GM18519 (cell line): Measurements from ENCODE around the gene ENPP4.
"Not testable (repeated sequence)": the region's sequence is repeated elsewhere in the genome, so short reads cannot be mapped to it uniquely, and the experiment has no call there.

Experiments used
- ATAC-seq: cut with Tn5 transposase; IDR thresholded peaks from one replicate; pipeline ENCODE4 v1.9.1; 2021; ENCODE audit warnings: mild to moderate bottlenecking, moderate library complexity; ENCODE audit not compliant: unreplicated experiment, low FRiP score

Gene ENPP4

DNA sequence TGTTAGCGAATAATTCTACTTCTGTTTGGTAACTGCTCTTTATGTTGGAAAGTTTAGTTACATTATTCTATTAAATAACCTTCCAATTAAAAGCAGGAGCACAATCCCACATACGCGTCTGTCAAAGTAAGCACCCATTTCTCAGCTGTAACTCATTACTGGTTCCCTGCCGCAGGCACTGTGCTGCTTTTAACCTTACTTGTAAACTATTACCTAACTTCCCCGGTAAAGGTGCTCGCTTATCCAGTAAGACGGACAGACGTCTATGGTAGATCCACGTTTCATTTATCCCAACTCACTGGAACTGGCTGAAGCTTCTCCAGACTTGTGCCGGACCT, 529 bp upstream of the ENPP4 start:
- ATAC-seq: no peak

DNA sequence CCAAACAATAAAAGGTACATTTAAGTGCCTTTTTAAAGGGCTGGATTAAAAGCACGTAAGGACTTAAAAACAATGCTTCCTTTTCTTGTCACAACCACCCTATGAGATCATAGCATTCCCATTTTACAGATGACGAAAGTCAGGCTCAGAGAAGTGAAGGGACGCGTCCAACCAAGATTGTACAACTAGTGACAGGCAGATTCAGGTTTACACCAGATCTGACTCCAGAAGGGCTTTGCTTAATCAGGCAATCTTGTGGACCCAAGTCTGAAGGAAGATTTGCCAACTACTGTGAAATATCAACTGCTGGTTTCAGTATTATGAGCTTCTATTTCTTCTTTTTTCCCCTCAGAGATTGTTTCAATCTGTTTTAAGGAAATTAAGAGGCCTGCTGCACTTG, 877 bp downstream of the ENPP4 start:
- no peak for ATAC-seq

DNA sequence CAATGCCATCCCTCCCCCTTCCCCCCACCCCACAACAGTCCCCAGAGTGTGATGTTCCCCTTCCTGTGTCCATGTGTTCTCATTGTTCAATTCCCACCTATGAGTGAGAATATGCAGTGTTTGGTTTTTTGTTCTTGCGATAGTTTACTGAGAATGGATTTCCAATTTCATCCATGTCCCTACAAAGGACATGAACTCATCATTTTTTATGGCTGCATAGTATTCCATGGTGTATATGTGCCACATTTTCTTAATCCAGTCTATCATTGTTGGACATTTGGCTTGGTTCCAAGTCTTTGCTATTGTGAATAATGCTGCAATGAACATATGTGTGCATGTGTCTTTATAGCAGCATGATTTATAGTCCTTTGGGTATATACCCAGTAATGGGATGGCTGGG, 1.5 kb downstream of the ENPP4 start:
- not testable (repeated sequence) for ATAC-seq

DNA sequence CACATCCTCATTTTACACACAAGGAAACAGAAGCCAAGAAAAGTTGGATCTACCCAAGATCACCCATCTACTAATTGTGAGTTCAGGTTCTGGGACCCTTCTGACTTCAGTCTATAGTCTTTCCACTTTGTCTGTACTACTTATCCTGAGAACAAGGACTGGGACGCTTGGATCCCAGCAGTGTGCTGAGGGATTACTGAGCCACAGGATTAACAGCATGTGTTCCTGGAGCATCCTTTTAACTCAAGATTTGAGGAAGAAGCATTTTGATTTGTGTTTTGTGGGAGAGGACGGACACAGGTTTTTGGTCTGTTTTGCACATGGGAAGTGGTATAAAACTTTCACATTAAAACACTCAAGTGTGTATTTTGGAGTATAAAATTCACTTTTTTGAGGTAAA, 4.4 kb downstream of the ENPP4 start:
- no peak for ATAC-seq

DNA sequence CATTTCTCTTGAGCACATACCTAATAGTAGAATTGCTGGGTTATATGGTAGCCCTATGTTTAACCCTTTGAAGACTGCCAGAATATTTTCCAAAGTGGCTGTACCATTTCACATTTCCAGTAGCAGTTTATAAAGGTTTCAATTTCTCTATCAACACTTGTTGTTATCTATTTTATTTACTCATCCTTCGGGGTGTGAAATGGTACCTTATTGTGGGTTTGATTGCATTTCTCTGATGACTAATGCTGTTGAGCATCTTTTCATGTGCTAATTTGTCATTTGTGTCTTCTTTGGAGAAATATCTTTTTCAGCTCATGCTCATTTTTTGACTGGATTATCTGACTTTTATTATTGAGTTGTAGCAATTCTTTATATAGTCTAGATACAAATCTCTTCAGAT, 5.4 kb downstream of the ENPP4 start:
- ATAC-seq: no peak

DNA sequence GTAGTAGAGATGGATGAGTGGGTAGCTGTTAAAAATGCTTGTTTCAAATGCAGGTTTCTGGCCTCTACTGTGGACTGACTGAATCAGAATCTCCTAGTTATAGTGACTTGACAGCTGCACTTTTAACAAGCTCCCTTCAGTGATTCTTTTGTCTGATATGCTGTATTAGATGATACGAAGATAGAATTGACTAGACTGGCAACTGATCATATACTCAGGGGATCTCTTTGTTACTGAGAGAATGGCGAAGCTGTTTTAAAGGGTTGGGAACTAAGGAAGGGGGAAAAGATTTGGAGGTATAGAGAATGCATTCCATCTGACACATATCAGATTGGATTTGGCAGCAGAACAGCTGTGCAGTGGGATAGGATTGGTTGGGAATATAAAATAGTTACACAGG, 7.0 kb downstream of the ENPP4 start:
- no peak for ATAC-seq

DNA sequence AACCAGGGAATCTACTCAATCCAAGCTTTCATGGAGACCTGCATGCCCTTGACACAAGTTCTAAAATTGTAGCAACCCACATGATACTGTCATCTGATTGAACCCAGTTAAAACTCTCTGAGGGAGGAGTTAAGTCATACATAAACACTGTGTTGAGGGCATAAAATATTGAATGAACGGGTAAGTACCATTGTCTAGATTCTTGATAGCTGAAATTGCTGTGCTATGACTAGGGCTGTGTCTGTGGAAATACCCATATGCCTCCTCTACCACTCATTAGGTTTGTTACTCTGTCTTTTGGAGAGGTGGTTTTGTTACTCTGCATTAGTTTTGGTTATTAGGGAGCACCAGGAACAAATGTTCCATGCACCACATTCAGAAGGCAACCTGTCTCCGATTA, 7.6 kb downstream of the ENPP4 start:
- peak; percentile 46 for ATAC-seq

DNA sequence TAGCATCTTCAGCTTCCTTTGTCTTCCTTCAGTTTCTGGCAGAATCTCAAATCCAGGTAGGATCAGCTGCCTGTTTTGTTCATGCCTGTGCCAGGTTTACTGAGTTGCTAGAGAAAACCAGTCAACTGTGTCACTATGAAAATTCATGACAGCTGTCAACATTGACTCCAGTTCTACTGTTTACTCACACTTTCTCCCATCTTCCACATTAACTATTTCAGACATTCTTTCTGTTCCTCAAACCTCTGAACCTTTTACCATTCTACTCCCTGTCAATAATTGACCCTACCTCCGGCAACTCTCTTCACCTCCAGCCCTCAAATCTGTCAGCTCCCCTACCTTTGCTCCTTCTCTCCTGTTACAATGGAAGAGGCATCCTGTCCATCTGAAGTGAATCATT, 8.5 kb downstream of the ENPP4 start:
- ATAC-seq: no peak

DNA sequence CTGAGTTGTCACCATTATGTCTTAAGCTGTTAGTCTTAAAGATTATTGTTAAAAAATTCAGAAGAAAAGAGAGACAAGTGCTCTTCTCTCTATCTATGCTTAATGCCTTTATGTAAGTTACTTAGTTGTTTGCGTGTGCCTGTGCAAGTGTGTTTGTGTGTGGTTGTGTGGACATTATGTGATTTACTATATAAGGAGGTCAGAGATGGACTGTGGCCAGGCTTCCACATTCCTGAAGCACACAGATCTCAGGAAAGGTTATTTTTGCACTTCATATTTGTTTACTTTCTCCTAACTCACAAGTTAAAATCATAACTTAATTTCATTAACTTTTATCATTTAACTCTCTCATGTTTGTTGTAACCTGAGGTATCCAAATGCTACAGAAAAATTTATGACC, 14.5 kb downstream of the ENPP4 start:
- no peak for ATAC-seq

DNA sequence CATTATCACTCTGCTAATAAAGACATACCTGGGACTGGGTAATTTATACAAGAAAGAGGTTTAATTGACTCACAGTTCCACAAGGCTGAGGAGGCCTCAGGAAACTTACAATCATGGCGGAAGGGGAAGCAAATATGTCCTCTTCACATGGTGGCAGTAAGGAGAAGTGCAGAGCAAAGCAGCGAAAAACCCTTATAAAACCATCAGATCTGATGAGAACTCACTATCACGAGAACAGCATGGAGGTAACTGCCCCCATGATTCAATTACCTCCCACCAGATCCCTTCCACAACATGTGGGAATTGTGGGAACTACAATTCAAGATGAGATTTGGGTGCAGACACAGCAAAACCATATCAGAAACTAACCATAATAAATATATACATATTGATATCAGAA, 19.3 kb downstream of the ENPP4 start:
- ATAC-seq: not testable (repeated sequence)

DNA sequence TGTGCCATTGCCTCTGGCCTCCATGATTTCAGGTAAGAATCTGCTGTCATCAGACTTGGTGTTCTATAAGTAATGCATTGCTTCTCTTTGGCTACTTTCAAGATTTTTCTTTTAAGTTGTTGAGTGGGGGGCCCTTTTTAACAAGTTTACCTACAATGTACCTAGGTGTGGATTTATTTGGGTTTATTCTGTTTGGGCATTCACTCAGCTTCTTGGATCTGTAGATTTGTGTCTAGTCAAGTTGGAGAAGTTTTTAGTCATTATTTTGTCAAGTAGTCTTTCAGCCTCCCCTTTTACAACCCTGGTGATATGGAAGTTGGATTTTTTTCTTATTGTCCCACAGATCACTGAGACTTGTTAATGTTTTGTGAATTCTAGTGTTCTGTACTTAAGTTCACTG, 26.9 kb downstream of the ENPP4 start:
- no peak for ATAC-seq

DNA sequence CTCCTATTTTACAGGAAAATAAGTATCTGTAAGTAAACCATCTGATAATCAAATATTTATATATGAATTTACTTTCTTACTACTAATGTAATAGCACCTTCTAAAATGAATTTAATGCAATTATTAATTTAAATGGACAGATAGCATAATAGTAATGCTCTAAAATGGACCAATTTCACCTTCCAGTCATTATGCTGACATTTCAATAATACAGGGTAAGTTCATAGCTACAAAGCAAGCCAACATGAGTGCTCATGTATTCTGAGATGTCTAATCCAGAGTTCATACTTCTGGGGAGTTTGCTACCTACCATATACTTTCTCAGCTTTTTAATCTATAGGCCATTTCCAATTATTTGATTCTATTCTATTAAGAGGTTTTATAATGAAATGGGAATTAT, 29.4 kb downstream of the ENPP4 start:
- ATAC-seq: no peak

DNA sequence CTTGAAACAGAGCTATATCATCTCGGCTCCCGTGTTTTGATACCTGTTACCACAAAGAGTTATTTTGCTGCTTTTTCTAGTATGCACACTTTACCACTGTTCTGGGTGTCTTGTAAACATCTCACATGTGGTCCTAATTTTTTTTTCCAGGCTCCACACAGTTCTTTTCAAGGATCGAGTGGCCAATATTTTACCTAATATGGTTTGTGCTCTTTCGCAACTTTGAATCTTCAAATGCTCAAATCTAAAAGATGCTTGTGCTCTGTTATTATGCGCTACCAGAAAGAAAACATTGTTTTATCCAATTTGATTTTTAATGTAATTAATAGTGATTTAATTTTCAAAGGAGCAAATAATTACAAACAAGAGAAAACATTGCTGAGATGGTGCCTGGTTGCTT, 30.3 kb downstream of the ENPP4 start:
- ATAC-seq: no peak

DNA sequence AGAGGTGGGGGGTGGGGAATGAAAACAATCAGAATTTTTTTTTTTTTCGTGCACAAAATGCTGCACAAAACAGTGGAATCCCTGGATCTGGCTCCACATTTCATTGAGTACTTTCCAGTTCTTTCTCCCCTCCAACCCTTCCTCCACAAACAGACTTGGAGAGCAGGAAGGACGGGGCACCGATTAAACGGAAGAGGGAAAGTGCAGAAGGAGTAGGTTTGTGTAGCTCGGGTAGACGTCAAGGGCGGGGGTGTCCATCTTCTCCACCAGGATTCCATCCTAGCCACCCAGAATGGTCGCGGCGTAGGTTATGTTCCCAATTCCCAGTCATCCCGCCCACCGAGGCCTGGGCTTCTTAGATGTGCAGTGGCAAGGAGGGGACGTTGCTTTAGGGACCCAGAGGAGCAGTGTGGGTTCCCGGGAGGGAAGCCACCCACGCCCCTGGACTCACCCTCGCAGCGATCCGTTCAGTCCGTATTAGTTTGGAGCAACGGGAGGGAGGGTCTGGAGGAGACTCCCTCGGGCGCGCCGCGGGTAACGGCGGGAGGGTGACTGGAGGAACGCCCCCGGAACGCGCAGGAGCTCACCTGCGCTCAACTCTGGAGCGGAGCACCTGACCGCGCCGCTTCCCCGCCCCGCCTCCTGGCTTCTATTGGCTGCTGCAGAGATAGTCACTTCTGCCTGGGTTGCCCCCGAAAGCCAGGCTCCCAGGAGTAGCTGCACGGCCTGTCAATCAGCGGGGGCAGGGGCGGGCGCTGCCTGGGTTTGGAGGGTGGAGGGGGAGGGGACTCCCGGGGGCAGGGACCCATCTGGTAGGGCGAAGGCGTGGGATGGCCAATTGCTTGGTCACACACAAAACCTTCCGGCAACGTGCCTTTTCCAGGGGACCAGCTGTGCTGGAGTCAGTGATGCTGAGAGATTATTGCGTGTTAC, 40.8 kb downstream of the ENPP4 start, which contains the start of gene ENPP5:
Gene ENPP5 (minus strand): TSS at position 624 of the 933 bp plus-strand sequence. CDS start 2,718 bp downstream, outside the sequence.
- peak; percentile 88 for ATAC-seq

DNA sequence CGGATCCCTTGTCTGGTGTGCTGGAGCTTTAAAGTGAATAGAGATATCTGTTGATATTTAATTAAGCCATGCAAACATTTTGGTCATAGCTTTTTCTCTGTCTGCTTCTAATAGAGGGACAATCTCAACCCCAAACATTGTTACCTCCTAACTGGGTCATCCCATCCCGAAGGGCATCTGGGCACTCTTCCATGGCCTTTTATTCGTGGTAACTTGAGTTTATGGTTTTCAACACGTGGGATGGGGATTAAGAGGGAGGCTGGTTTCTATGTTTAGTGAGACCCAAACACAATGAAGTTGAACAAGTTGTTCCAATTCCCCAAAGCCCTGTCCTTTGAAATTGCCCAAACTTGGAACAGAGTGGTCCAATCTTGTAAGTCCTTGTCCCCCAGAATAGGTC, 42.4 kb downstream of the ENPP4 start:
- ATAC-seq: no peak

DNA sequence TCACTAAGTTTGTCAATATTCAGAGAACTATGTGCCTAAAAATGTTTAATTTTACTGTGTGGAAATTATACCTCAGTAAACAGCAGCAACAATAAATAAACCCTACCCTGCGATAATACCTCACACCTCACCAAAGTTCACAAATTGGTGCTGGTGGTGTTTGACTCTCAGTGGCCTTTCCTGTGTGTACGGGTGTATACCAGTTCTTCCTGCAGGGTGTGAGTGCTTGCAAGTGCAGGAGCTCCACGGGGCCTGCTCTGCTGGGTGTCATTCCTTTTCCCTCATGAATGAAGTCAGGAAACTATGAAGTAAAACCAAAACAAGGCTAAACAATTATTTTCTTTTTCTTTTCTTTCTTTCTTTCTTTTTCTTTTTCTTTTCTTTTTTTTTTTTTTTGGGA, 45.1 kb downstream of the ENPP4 start:
- ATAC-seq: no peak

DNA sequence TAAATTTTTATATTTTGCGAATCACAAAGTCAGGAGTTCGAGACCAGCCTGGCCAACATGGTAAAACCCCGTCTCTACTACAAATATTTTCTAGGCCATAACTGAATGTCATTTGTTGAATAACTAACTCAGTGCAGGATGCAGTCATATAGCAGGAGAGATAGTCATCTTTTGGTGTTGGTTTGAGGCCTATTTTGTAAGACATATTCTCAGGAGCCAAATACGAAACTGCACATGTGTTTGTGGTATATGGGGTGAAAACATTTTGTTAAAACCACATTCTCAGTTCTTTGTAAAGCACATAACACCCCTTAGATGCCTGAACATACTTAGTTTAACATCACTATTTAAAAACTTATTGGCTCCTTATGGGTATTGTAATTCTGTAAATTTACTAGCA, 45.7 kb downstream of the ENPP4 start:
- peak; percentile 78 for ATAC-seq

DNA sequence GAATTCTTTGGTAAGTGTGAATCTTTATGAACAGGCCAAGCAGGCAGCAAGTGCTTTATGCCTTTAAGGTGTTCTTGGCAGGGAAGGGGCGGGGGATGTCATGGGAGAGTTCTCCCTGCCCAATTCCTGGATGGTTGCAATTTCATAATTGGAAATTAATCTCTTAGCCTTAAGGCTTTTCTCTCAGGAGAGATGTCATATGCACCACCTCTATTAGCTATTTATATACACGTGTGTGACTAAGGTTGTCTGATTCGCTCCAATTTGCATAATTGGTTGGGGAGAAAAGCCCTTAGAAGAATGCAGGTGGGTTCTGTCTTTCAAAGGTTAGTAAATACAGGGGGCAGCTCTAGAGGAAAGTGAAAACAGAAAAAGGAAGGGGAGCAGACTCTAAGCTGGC, 46.2 kb downstream of the ENPP4 start:
- ATAC-seq: no peak

DNA sequence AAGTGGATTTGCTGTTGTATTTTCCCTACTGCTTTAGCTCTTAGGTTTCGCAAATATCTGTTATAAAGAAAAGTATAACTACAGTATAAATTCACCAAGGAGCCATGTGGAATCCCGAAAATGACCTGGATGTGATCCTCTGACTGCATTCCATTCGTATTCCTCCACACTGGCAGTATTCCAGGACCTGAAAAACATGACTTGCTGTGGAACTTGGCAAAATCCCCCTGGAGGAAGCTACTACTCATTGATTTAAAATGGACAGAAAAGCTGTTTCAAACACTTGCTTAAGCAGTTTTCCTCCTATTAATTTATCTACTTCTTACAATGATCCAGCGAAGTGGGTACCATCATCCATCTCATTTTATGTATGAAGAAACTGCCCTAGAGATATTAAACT, 54.3 kb downstream of the ENPP4 start:
- ATAC-seq: no peak

DNA sequence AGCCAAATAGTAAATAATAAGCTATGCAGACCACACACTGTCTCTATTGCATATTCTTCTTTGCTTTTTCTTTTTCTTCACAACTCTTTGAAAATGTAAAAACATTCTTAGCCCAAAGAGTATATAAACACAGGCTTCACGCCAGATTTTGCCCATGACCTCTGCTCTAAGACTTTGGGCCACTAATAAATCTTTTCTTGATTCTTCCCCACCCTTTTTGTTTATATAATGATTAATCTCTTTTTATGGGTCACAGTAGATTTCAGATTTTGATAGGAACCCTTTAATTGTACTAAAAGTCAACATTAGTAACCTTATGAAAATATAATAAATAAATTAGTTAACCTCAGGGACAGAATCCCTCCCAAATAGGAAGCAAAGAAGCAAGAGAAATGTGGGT, 56.8 kb downstream of the ENPP4 start:
- no peak for ATAC-seq

DNA sequence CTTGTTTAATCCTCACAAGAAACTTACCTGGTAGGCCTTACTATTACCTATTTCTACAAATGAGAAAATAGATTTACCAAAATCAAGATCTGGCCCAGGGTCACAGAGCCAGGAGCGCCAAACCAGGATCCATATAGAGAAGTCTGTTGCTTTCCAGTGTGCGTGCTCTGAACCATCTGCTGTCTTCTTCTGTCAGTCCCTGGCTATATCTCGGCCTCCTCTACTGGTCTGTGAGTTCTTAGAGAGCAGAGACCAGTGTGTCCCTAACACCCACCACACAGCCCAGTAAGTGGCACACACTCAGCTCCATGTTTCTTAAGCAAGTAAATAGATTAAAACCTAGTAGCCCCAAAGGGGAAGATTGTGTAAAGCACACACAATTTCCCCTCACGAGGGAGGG, 59.9 kb downstream of the ENPP4 start:
- ATAC-seq: no peak

DNA sequence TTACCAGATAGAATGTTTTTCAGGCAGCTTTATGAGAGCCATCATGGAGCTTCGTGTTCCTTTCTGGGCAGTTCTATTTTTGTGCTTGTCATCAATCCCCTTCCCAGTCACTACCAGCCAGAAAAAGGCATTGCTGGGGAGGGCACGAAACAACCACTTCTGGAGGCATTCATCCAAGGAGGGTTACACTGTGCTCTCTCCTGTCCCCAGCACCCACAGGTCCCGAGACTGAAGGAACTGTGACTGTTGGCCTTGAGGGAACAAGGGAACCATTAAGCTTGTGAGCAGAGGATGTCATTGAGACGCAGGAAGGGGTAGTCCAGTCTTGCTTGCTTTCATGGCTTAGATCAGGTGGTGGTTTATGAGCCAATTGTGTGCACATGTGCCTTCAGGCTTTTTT, 61.1 kb downstream of the ENPP4 start:
- ATAC-seq: no peak

DNA sequence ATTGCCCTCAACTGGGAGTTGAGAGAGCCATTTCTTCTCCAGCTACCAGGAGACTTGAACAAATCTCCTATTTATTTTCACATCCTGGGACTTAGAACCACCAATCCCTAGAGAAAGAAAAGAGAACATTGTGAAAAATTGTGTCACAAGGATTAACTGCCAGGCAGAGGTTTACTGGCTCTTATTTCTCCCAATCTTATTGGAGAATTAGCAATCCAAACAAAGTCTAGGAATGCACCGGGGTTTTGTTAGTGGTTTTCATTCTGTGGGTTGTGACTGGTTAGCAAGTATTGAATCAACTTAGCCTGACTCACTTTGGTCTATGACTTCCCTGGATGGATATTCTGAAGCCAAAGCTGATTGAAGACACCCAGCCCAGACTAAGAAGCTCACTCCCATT, 62.2 kb downstream of the ENPP4 start:
- no peak for ATAC-seq
